ENCODE measurements around the gene GRIP2.
"Not testable (repeated sequence)": the region's sequence is repeated elsewhere in the genome, so short reads cannot be mapped to it uniquely, and the experiment has no call there.

Gene GRIP2

GRCh38 chr3:14516738-14517345 lies 23.3 kb downstream of the GRIP2 start:
- TF ChIP-seq MYC (IDR thresholded peaks at IDR 0.05; ENCODE audit: low read depth, low read length) (no peak), CTCF (IDR thresholded peaks at IDR 0.05; ENCODE audit: low read depth, low read length) (no peak), MAX (IDR thresholded peaks at IDR 0.05; ENCODE audit: low read depth, low read length) (no peak), POLR2A (IDR thresholded peaks at IDR 0.05; ENCODE audit: extremely low read depth, insufficient read length) (no peak)

GRCh38 chr3:14515526-14515925 lies 24.6 kb downstream of the GRIP2 start:
- not testable (repeated sequence) for DNase-seq (ENCODE audit: low read depth); H3K4me3 ChIP-seq (ENCODE audit: low read depth, low read length)

More at GRCh38 chr3:14516738-14517345, 23.3 kb downstream of the GRIP2 start:
- H3K4me3 ChIP-seq (ENCODE audit: low read depth, low read length), result no peak overlapping the region
- DNase-seq (ENCODE audit: low read depth), result no peak

GRCh38 chr3:14514323-14514720 lies 25.8 kb downstream of the GRIP2 start:
- TF ChIP-seq POLR2A (IDR thresholded peaks at IDR 0.05; ENCODE audit: extremely low read depth, insufficient read length) (no peak), MYC (IDR thresholded peaks at IDR 0.05; ENCODE audit: low read depth, low read length) (no peak), MAX (IDR thresholded peaks at IDR 0.05; ENCODE audit: low read depth, low read length) (no peak), CTCF (IDR thresholded peaks at IDR 0.05; ENCODE audit: low read depth, low read length) (no peak)
- no peak overlapping the region for H3K4me3 ChIP-seq (ENCODE audit: low read depth, low read length)
- DNase-seq (ENCODE audit: low read depth), result no peak

GRCh38 chr3:14513566-14514322 lies 26.4 kb downstream of the GRIP2 start:
- TF ChIP-seq CTCF (IDR thresholded peaks at IDR 0.05; ENCODE audit: low read depth, low read length) (no peak), MAX (IDR thresholded peaks at IDR 0.05; ENCODE audit: low read depth, low read length) (no peak), POLR2A (IDR thresholded peaks at IDR 0.05; ENCODE audit: extremely low read depth, insufficient read length) (no peak), MYC (IDR thresholded peaks at IDR 0.05; ENCODE audit: low read depth, low read length) (no peak)
- no peak for DNase-seq (ENCODE audit: low read depth)
- H3K4me3 ChIP-seq (ENCODE audit: low read depth, low read length), result no peak overlapping the region

- H3K4me3 ChIP-seq (ENCODE audit: low read depth, low read length), result no peak overlapping the region
- TF ChIP-seq POLR2A (IDR thresholded peaks at IDR 0.05; ENCODE audit: extremely low read depth, insufficient read length), result no peak
- no peak for DNase-seq (ENCODE audit: low read depth)
Measured at GRCh38 chr3:14512942-14513327, 27.2 kb downstream of the GRIP2 start.

- DNase-seq (ENCODE audit: low read depth), result no peak
- TF ChIP-seq CTCF (IDR thresholded peaks at IDR 0.05; ENCODE audit: low read depth, low read length) (no peak), MYC (IDR thresholded peaks at IDR 0.05; ENCODE audit: low read depth, low read length) (no peak), MAX (IDR thresholded peaks at IDR 0.05; ENCODE audit: low read depth, low read length) (no peak), POLR2A (IDR thresholded peaks at IDR 0.05; ENCODE audit: extremely low read depth, insufficient read length) (no peak)
- no peak overlapping the region for H3K4me3 ChIP-seq (ENCODE audit: low read depth, low read length)
Measured at GRCh38 chr3:14512281-14512941, 27.7 kb downstream of the GRIP2 start.
